H1 (cell line): ENCODE results near the gene CYP1A2. TPM values are rescaled to one million over a fixed set of nuclear protein-coding genes. Genes with fewer than 3 reads are reported as not detected.

Source experiments
- BACH1 ChIP-seq: IDR thresholded peaks from 2 replicates; pipeline ENCODE4 v1.6.1; 2012; ENCODE audit warnings: low read length, improper control_type of control experiment
- CBX8 ChIP-seq: fragments of 300-800, 300-1000 bp; sonication (generic); IDR thresholded peaks from 2 replicates; pipeline ENCODE4 v1.7.1; 2016; ENCODE audit warnings: low read depth, low read length, borderline replicate concordance
- HDAC6 ChIP-seq: IDR thresholded peaks from one replicate; pipeline ENCODE4 v1.7.1; 2012; ENCODE audit warnings: low read depth, mild to moderate bottlenecking, inconsistent platforms, low read length, moderate library complexity
- JUND ChIP-seq: IDR thresholded peaks from 2 replicates; pipeline ENCODE4 v1.6.1; 2011; ENCODE audit warnings: mild to moderate bottlenecking, improper control_type of control experiment, low read length
- MAX ChIP-seq: IDR thresholded peaks from 2 replicates; pipeline ENCODE4 v1.6.1; 2012; ENCODE audit warnings: inconsistent platforms
- NRF1 ChIP-seq: IDR thresholded peaks from 2 replicates; pipeline ENCODE4 v1.6.1; 2011; ENCODE audit warnings: mild to moderate bottlenecking, low read depth, low read length, improper control_type of control experiment
- SP2 ChIP-seq: IDR thresholded peaks from 2 replicates; pipeline ENCODE4 v1.6.1; 2012; ENCODE audit warnings: mild to moderate bottlenecking, low read length, inconsistent platforms
- USF2 ChIP-seq: IDR thresholded peaks from 2 replicates; pipeline ENCODE4 v1.6.1; 2011; ENCODE audit warnings: low read length, improper control_type of control experiment
- polyA plus RNA-seq, 7 experiments: library from polyadenylated mRNA; depleted of rRNA in 3 of 7; stranded (reverse) in 5 of 7; unstranded in 2 of 7; fragments of >200 nt in 5 of 7; fragments of 200-250 nt in 2 of 7; gene quantifications; 1 replicate in 5 of 7; 2 replicates in 1 of 7; 4 replicates in 1 of 7; pipeline versions ENCODE4 v1.2.1 to v1.2.3, GENCODE V29; 2011 to 2013; ENCODE audit warnings: missing spikeins in 2 of 7, mixed read lengths in 2 of 7
- total RNA-seq: library from RNA; stranded (reverse); fragmentation: NEBNext Ultra II Directional; extraction: Animal tissue kit (Norgen Biotek cat#: 25700); gene quantifications from 2 replicates; pipeline ENCODE4 v1.2.1, GENCODE V29; 2021

The CYP1A2 gene
- total and polyA plus RNA-seq, 2 of the 8 experiments (the other 6 are each of a cell fraction or from before 2014, with no cell fraction given), result not detected

GRCh38 chr15:74750751-74751150 is 2.1 kb downstream of the CYP1A2 start (continued):
- TF ChIP-seq NRF1 (no peak), USF2 (no peak), HDAC6 (no peak), MAX (no peak), JUND (no peak), SP2 (no peak), CBX8 (no peak), BACH1 (no peak)
